Measurements from ENCODE around the gene DKK3. TPM values are rescaled to one million over a fixed set of nuclear protein-coding genes. Genes with fewer than 3 reads are reported as not detected.
A peak's percentile ranks its signal among the peaks of the same experiment; 100 is the strongest.

The DKK3 gene
- total and polyA plus RNA-seq, 2 of the 13 experiments (the other 11 are each of a cell fraction or from before 2014, with no cell fraction given): 0.09 to 0.67 TPM

DNA sequence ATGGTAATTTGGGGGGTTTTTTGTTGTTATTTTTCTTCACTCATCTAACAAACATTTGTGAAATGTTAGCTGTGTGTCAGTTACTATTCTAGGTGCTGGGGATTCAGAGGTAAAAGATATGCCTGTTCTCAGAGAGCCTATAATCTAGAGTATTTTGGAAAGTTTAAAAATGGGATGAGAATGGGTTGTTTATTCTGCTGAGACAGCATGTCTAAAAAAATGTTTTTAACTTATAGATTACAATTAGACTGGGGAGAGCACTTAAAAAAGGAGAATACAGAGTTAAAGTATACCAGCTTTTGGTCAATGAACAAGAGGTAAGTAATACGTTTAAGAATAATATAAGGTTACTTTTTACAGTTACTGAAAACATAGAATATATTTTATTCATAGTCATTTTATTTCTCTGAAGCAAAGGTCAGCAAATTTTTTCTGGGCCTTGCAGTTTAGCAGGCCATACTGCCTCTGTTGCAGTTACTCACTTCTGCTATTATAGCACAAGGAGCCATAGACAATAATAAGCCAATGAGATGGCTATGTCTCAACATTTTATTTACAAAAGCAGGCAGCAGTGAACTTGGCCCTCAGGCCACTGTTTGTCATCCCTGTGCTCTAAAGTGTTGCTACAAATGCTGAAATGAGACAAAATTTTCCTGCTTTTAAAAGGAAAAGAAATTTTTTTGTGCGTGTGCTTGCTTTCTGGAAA, 60.0 kb downstream of the DKK3 start (continued):
- TF ChIP-seq, protein P1, sequence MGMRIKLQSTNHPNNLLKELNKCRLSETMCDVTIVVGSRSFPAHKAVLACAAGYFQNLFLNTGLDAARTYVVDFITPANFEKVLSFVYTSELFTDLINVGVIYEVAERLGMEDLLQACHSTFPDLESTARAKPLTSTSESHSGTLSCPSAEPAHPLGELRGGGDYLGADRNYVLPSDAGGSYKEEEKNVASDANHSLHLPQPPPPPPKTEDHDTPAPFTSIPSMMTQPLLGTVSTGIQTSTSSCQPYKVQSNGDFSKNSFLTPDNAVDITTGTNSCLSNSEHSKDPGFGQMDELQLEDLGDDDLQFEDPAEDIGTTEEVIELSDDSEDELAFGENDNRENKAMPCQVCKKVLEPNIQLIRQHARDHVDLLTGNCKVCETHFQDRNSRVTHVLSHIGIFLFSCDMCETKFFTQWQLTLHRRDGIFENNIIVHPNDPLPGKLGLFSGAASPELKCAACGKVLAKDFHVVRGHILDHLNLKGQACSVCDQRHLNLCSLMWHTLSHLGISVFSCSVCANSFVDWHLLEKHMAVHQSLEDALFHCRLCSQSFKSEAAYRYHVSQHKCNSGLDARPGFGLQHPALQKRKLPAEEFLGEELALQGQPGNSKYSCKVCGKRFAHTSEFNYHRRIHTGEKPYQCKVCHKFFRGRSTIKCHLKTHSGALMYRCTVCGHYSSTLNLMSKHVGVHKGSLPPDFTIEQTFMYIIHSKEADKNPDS (CRISPR knock-in tag; IDR thresholded peaks at IDR 0.05): no peak
- TF ChIP-seq NFYB (CRISPR knock-in tag; IDR thresholded peaks at IDR 0.05): 0 out of 2 replicates have a peak, but pooled peaks have one; percentile 15
- TF ChIP-seq ZFYVE20 (CRISPR knock-in tag; IDR thresholded peaks at IDR 0.05; ENCODE audit: borderline replicate concordance, low read depth): no peak
- no peak for TF ChIP-seq NPAS2 (CRISPR knock-in tag; IDR thresholded peaks at IDR 0.05; ENCODE audit: borderline replicate concordance)
- TF ChIP-seq ZNF7 (CRISPR knock-in tag; IDR thresholded peaks at IDR 0.05): peak; percentile 65
- TF ChIP-seq NCOR1 (IDR thresholded peaks at IDR 0.05; ENCODE audit: borderline replicate concordance, low read length): peak; percentile 44; the same call in 1 of the 2 replicates
- TF ChIP-seq, protein P2, sequence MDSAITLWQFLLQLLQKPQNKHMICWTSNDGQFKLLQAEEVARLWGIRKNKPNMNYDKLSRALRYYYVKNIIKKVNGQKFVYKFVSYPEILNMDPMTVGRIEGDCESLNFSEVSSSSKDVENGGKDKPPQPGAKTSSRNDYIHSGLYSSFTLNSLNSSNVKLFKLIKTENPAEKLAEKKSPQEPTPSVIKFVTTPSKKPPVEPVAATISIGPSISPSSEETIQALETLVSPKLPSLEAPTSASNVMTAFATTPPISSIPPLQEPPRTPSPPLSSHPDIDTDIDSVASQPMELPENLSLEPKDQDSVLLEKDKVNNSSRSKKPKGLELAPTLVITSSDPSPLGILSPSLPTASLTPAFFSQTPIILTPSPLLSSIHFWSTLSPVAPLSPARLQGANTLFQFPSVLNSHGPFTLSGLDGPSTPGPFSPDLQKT (CRISPR knock-in tag; IDR thresholded peaks at IDR 0.05; ENCODE audit: borderline replicate concordance): no peak
- TF ChIP-seq, protein P3, sequence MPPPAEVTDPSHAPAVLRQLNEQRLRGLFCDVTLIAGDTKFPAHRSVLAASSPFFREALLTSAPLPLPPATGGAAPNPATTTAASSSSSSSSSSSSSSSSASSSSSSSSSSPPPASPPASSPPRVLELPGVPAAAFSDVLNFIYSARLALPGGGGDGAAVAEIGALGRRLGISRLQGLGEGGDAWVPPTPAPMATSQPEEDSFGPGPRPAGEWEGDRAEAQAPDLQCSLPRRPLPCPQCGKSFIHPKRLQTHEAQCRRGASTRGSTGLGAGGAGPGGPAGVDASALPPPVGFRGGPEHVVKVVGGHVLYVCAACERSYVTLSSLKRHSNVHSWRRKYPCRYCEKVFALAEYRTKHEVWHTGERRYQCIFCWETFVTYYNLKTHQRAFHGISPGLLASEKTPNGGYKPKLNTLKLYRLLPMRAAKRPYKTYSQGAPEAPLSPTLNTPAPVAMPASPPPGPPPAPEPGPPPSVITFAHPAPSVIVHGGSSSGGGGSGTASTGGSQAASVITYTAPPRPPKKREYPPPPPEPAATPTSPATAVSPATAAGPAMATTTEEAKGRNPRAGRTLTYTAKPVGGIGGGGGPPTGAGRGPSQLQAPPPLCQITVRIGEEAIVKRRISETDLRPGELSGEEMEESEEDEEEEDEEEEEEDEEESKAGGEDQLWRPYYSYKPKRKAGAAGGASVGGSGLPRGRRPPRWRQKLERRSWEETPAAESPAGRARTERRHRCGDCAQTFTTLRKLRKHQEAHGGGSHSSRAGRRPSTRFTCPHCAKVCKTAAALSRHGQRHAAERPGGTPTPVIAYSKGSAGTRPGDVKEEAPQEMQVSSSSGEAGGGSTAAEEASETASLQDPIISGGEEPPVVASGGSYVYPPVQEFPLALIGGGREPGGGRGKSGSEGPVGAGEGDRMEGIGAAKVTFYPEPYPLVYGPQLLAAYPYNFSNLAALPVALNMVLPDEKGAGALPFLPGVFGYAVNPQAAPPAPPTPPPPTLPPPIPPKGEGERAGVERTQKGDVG (CRISPR knock-in tag; IDR thresholded peaks at IDR 0.05; ENCODE audit: borderline replicate concordance): no peak
- TF ChIP-seq SAFB2 (CRISPR knock-in tag; IDR thresholded peaks at IDR 0.05; ENCODE audit: borderline replicate concordance, low read depth): no peak
- no peak for TF ChIP-seq BRCA1 (CRISPR knock-in tag; IDR thresholded peaks at IDR 0.05)
- no peak for TF ChIP-seq ZNF205 (CRISPR knock-in tag; IDR thresholded peaks at IDR 0.05)
- no peak for TF ChIP-seq TCF7 (IDR thresholded peaks at IDR 0.05; ENCODE audit: low read depth)
- peak; percentile 1; the same call in 1 of the 2 replicates for TF ChIP-seq CEBPB (IDR thresholded peaks at IDR 0.05; ENCODE audit: borderline replicate concordance, low read depth, low read length)
- TF ChIP-seq FOXA1 (IDR thresholded peaks at IDR 0.05): no peak
- TF ChIP-seq FOXA1 (CRISPR knock-in tag; IDR thresholded peaks at IDR 0.05): peak; percentile 47; the same call in 1 of the 2 replicates
- peak; percentile 81 for TF ChIP-seq RARA (CRISPR knock-in tag; IDR thresholded peaks at IDR 0.05)
- TF ChIP-seq NAIF1 (CRISPR knock-in tag; IDR thresholded peaks at IDR 0.05; ENCODE audit: borderline replicate concordance): no peak
- TF ChIP-seq ZNF850 (CRISPR knock-in tag; conservative IDR thresholded peaks at IDR 0.05): no peak
- TF ChIP-seq, protein P4, sequence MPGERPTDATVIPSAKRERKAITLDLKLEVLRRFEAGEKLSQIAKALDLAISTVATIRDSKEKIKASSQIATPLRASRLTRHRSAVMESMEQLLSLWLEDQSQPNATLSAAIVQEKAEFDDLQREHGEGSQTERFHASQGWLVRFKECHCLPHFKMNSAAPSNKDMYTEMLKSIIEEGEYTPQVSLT (CRISPR knock-in tag; IDR thresholded peaks at IDR 0.05; ENCODE audit: borderline replicate concordance, low read depth): no peak
- TF ChIP-seq, protein P5, sequence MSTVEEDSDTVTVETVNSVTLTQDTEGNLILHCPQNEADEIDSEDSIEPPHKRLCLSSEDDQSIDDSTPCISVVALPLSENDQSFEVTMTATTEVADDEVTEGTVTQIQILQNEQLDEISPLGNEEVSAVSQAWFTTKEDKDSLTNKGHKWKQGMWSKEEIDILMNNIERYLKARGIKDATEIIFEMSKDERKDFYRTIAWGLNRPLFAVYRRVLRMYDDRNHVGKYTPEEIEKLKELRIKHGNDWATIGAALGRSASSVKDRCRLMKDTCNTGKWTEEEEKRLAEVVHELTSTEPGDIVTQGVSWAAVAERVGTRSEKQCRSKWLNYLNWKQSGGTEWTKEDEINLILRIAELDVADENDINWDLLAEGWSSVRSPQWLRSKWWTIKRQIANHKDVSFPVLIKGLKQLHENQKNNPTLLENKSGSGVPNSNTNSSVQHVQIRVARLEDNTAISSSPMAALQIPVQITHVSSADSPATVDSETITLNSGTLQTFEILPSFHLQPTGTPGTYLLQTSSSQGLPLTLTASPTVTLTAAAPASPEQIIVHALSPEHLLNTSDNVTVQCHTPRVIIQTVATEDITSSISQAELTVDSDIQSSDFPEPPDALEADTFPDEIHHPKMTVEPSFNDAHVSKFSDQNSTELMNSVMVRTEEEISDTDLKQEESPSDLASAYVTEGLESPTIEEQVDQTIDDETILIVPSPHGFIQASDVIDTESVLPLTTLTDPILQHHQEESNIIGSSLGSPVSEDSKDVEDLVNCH (CRISPR knock-in tag; IDR thresholded peaks at IDR 0.05): no peak
- no peak for TF ChIP-seq ARNT (IDR thresholded peaks at IDR 0.05)

All from HepG2 (cell line).